B cell (primary cell): Measurements from ENCODE around the gene GATA6. TPM values are rescaled to one million over a fixed set of nuclear protein-coding genes. Genes with fewer than 3 reads are reported as not detected.

Experiments used
- ATAC-seq: fragments of 200-7000 bp; cut with Tn5 transposase; one replicate; pipeline ENCODE4 v1.10.0; 2021; ENCODE audit warnings: low read depth, mild to moderate bottlenecking, moderate number of reproducible peaks, moderate library complexity
- CTCF ChIA-PET: fragments of 350-600 bp; sonication (Branson Sonifier 250); formaldehyde crosslinking; loops from one replicate; lab custom pipeline; 2021; ENCODE audit warnings: antibody characterized with exemption, inconsistent platforms; lab: Charles Lee
- POLR2A ChIA-PET: fragments of 350-600 bp; sonication (Branson Sonifier 250); formaldehyde crosslinking; loops from one replicate; lab custom pipeline; 2021; ENCODE audit warnings: antibody characterized with exemption; lab: Charles Lee
- DNase-seq: peaks from one replicate; pipeline ENCODE4 v3.0.0; 2013
- H2AFZ ChIP-seq: 2 replicates; pipeline ENCODE4 v1.6.1; 2012; ENCODE audit warnings: mild to moderate bottlenecking, low read depth, low read length; ENCODE audit not compliant: insufficient read depth, poor library complexity, severe bottlenecking
- H3K27ac ChIP-seq, 2 donors: 1 replicate in 1 of 2; 2 replicates in 1 of 2; pipeline ENCODE4 v1.5.1; 2012 to 2013; ENCODE audit warnings: low read length in 2 of 2, mild to moderate bottlenecking in 2 of 2, moderate library complexity in 1 of 2
- H3K27me3 ChIP-seq, 4 experiments: fragments of 200-600 bp in 1 of 4; sonication (generic) in 1 of 4; replicated peaks in 1 of 4; 1 replicate in 2 of 4; 2 replicates in 2 of 4; pipeline versions ENCODE4 v1.6.1 to v1.7.0; 2013 to 2016; ENCODE audit warnings: low read length in 3 of 4, mild to moderate bottlenecking in 2 of 4, mixed read lengths in 1 of 4, moderate library complexity in 1 of 4; ENCODE audit not compliant: insufficient read depth in 4 of 4, control insufficient read depth in 3 of 4; ENCODE audit errors: control extremely low read depth in 1 of 4
- H3K36me3 ChIP-seq, 2 experiments: replicated peaks in 1 of 2; 1 replicate in 1 of 2; 2 replicates in 1 of 2; pipeline versions ENCODE4 v1.6.1 to v1.7.1; 2013; ENCODE audit warnings: low read length in 1 of 2; ENCODE audit not compliant: insufficient read depth in 2 of 2, control insufficient read depth in 1 of 2; ENCODE audit errors: control extremely low read depth in 1 of 2, extremely low read depth in 1 of 2
- H3K4me1 ChIP-seq, 2 donors: fragments of 200-600 bp in 1 of 2; sonication (generic) in 1 of 2; 1 replicate in 1 of 2; 2 replicates in 1 of 2; pipeline versions ENCODE4 v1.5.1 to v1.6.1; 2013 to 2017; ENCODE audit warnings: low read length in 2 of 2; ENCODE audit not compliant: control insufficient read depth in 2 of 2, insufficient read depth in 2 of 2
- H3K4me2 ChIP-seq: replicated peaks from 2 replicates; pipeline ENCODE3; 2012; ENCODE audit warnings: mild to moderate bottlenecking, low read depth, low read length; ENCODE audit not compliant: poor library complexity, severe bottlenecking
- H3K4me3 ChIP-seq, 5 experiments: fragments of 200-600 bp in 1 of 5; sonication (generic) in 1 of 5; 1 replicate in 3 of 5; 2 replicates in 2 of 5; pipeline versions ENCODE4 v1.5.1 to v1.7.0; 2011 to 2016; ENCODE audit warnings: low read length in 4 of 5, mild to moderate bottlenecking in 4 of 5, low read depth in 2 of 5, control low read depth in 1 of 5, moderate library complexity in 1 of 5; ENCODE audit not compliant: insufficient read depth in 1 of 5; ENCODE audit errors: control extremely low read depth in 1 of 5, extremely low read depth in 1 of 5
- H3K79me2 ChIP-seq: fragments of 200-600 bp; sonication (generic); one replicate; pipeline ENCODE4 v1.6.0; 2016; ENCODE audit warnings: low read length; ENCODE audit not compliant: control insufficient read depth, insufficient read depth
- H3K9ac ChIP-seq: fragments of 200-600 bp; sonication (generic); 2 replicates; pipeline ENCODE4 v1.6.1; 2017; ENCODE audit warnings: mild to moderate bottlenecking, low read length, moderate library complexity
- H3K9me3 ChIP-seq, 3 donors: one replicate each; pipeline versions ENCODE4 v1.6.1 to v1.7.1; 2013; ENCODE audit warnings: low read length in 2 of 3; ENCODE audit not compliant: control insufficient read depth in 2 of 3, insufficient read depth in 1 of 3; ENCODE audit errors: control extremely low read depth in 1 of 3
- H4K20me1 ChIP-seq: 2 replicates; pipeline ENCODE4 v1.6.0; 2012; ENCODE audit warnings: mild to moderate bottlenecking, low read length; ENCODE audit not compliant: insufficient read depth, control insufficient read depth, poor library complexity, severe bottlenecking
- H3K27ac Mint-ChIP-seq: one replicate; pipeline ENCODE4 v1.8.0; 2021; ENCODE audit warnings: mixed read lengths
- H3K27me3 Mint-ChIP-seq: one replicate; pipeline ENCODE4 v1.8.0; 2021; ENCODE audit warnings: mixed read lengths
- H3K4me1 Mint-ChIP-seq: one replicate; pipeline ENCODE4 v1.8.0; 2021; ENCODE audit warnings: mixed read lengths
- H3K4me3 Mint-ChIP-seq: one replicate; pipeline ENCODE4 v1.8.0; 2021; ENCODE audit warnings: mixed read lengths
- H3K9me3 Mint-ChIP-seq: one replicate; pipeline ENCODE4 v1.8.0; 2022; ENCODE audit warnings: mixed read lengths; ENCODE audit not compliant: insufficient read depth
- CTCF ChIP-seq: fragments of 200-600 bp; IDR thresholded peaks from one replicate; pipeline ENCODE4 v1.8.0; 2022; ENCODE audit warnings: antibody characterized with exemption, mild to moderate bottlenecking
- EZH2 ChIP-seq: IDR thresholded peaks from 2 replicates; pipeline ENCODE4 v1.6.1; 2012; ENCODE audit warnings: borderline replicate concordance, low read depth, mild to moderate bottlenecking, moderate library complexity, low read length; ENCODE audit not compliant: insufficient read depth, poor library complexity, severe bottlenecking
- WGBS: methylation state at CpG from one replicate; pipeline ENCODE4 v1.1.5; 2013; ENCODE audit warnings: missing lambda C conversion rate; ENCODE audit not compliant: insufficient coverage; 5-methylcytosine and 5-hydroxymethylcytosine counted together
- intact Hi-C: fragments of 100-400 bp; cut with micrococcal nuclease; formaldehyde crosslinking; loops from one replicate; pipeline ENCODE4 v1.10.0; 2022
- polyA plus RNA-seq: library from polyadenylated mRNA; depleted of rRNA; stranded (reverse); fragments of >200 nt; gene quantifications from 2 replicates; pipeline ENCODE4 v1.2.3, GENCODE V29; 2012
- total RNA-seq, 2 donors: library from RNA; stranded (reverse); fragments of 120-200 nt in 1 of 2; gene quantifications; 1 replicate in 1 of 2; 2 replicates in 1 of 2; pipeline versions ENCODE4 v1.2.3 to v1.2.4, GENCODE V29; 2013 to 2022

The GATA6 gene
- total and polyA plus RNA-seq, 2 donors (not counting 1 experiment from before 2014, with no cell fraction given) = not detected

- Histone ChIP-seq H3K4me3 (no peak overlapping the region), H3K36me3 (no peaks in the 10 kb centered on the region), H2AFZ (no peak overlapping the region), H3K4me1 (no peaks in the 10 kb centered on the region), H3K79me2 (no peaks in the 10 kb centered on the region), H3K9ac (no peak overlapping the region), H4K20me1 (no peaks in the 10 kb centered on the region), H3K4me2 (no peak overlapping the region), H3K27me3 (peaks cover 0 to 5% (median 0%) of the 10 kb centered on the region in 4 experiments), H3K9me3 (peaks cover 0 to 6% (median 0%) of the 10 kb centered on the region in 3 donors), H3K27ac (no peak overlapping the region)
- Mint-ChIP-seq H3K4me3 (no peak overlapping the region), H3K4me1 (no peaks in the 10 kb centered on the region), H3K9me3 (no peaks in the 10 kb centered on the region), H3K27me3 (peaks cover 29% of the 10 kb centered on the region), H3K27ac (no peak overlapping the region)
- DNase-seq = no peak
- 19% methylated on average over 4 of the region's 6 CpGs for WGBS
- intact Hi-C loops = no loop called here
- TF ChIP-seq EZH2 = no peak
- no peak for ATAC-seq
- ChIA-PET CTCF (no interaction called here), POLR2A (no interaction called here)
Observed at GRCh38 chr18:22199005-22199404, 29.6 kb downstream of the GATA6 start.

- no peaks in the 10 kb centered on the region for H3K36me3 ChIP-seq
- intact Hi-C loops = no loop called here
- H3K27ac ChIP-seq = no peak overlapping the region
- H3K4me1 ChIP-seq = no peaks in the 10 kb centered on the region
- H3K79me2 ChIP-seq = no peaks in the 10 kb centered on the region
- no peak for TF ChIP-seq CTCF
- no peak for TF ChIP-seq EZH2
- no peaks in the 10 kb centered on the region for H3K9me3 Mint-ChIP-seq
- H3K4me1 Mint-ChIP-seq = no peaks in the 10 kb centered on the region
- peaks cover 0 to 5% (median 0%) of the 10 kb centered on the region in 4 experiments for H3K27me3 ChIP-seq
- ATAC-seq = no peak
- ChIA-PET CTCF (no interaction called here), POLR2A (no interaction called here)
- no peak overlapping the region for H3K4me3 Mint-ChIP-seq
- H2AFZ ChIP-seq = no peak overlapping the region
- H3K9ac ChIP-seq = no peak overlapping the region
- H3K27ac Mint-ChIP-seq = no peak overlapping the region
- no peak overlapping the region for H3K4me2 ChIP-seq
- DNase-seq = no peak
- no peaks in the 10 kb centered on the region for H4K20me1 ChIP-seq
- 91% methylated on average over 32 of the region's 32 CpGs for WGBS
- no peak overlapping the region for H3K4me3 ChIP-seq
- H3K27me3 Mint-ChIP-seq = peaks cover 29% of the 10 kb centered on the region
- H3K9me3 ChIP-seq = peaks cover 0 to 6% (median 0%) of the 10 kb centered on the region in 3 donors
Observed at GRCh38 chr18:22200611-22201225, 31.3 kb downstream of the GATA6 start.
